Aorta (tissue), 5 donors: ENCODE data around the gene SDCCAG8. TPM values are rescaled to one million over a fixed set of nuclear protein-coding genes. Genes with fewer than 3 reads are reported as not detected.
A peak's percentile ranks its signal among the peaks of the same experiment; 100 is the strongest.

ENCODE experiments used
- ATAC-seq: fragments of 200-7000 bp; cut with Tn5 transposase; one replicate; pipeline ENCODE4 v1.9.1; 2022; ENCODE audit warnings: moderate library complexity; ENCODE audit not compliant: low FRiP score
- DNase-seq, 2 donors: peaks; one replicate each; pipeline ENCODE4 v3.0.0-alpha.2; 2020
- H3K27ac ChIP-seq, 2 donors: one replicate each; pipeline ENCODE4 v1.5.1; 2013; ENCODE audit warnings: low read length in 2 of 2, mild to moderate bottlenecking in 2 of 2, moderate library complexity in 2 of 2, control low read depth in 1 of 2, inconsistent platforms in 1 of 2, low read depth in 1 of 2
- H3K27me3 ChIP-seq, 2 donors: one replicate each; pipeline ENCODE4 v1.6.1; 2013; ENCODE audit warnings: control low read depth in 1 of 2, low read length in 1 of 2, mild to moderate bottlenecking in 1 of 2, moderate library complexity in 1 of 2; ENCODE audit not compliant: insufficient read depth in 2 of 2, control insufficient read depth in 1 of 2
- H3K36me3 ChIP-seq, 2 donors: one replicate each; pipeline ENCODE4 v1.6.1; 2013; ENCODE audit warnings: control low read depth in 1 of 2, low read length in 1 of 2, mild to moderate bottlenecking in 1 of 2; ENCODE audit not compliant: insufficient read depth in 2 of 2, control insufficient read depth in 1 of 2
- H3K4me1 ChIP-seq, 2 donors: one replicate each; pipeline ENCODE4 v1.6.1; 2013; ENCODE audit warnings: low read length in 2 of 2, control low read depth in 1 of 2, mild to moderate bottlenecking in 1 of 2, moderate library complexity in 1 of 2; ENCODE audit not compliant: insufficient read depth in 2 of 2, control insufficient read depth in 1 of 2
- H3K4me3 ChIP-seq, 2 donors: one replicate each; pipeline ENCODE4 v1.5.1; 2013; ENCODE audit warnings: low read length in 2 of 2, control low read depth in 1 of 2, mild to moderate bottlenecking in 1 of 2
- H3K9me3 ChIP-seq: one replicate; pipeline ENCODE4 v1.6.1; 2013; ENCODE audit warnings: mild to moderate bottlenecking, low read length; ENCODE audit not compliant: control insufficient read depth
- WGBS, 2 donors: extraction: QIAGEN DNeasy Blood & Tissue Kit; methylation state at CpG; one replicate each; pipeline ENCODE4 v1.1.7; 2013; 5-methylcytosine and 5-hydroxymethylcytosine counted together
- intact Hi-C, 2 donors: fragments of 100-400 bp; cut with DNase I; formaldehyde crosslinking; loops; one replicate each; pipeline versions ENCODE4 v1.14.2 to v1.15.0; 2022
- polyA plus RNA-seq, 2 donors: library from polyadenylated mRNA; stranded (reverse); fragments of 200-250 nt; gene quantifications; one replicate each; pipeline ENCODE4 v1.2.3, GENCODE V29; 2013
- total RNA-seq, 2 donors: library from RNA; stranded (reverse); fragmentation: NEBNext Ultra II Directional; extraction: Animal tissue kit (Norgen Biotek cat#: 25700); gene quantifications; one replicate each; pipeline ENCODE4 v1.2.1, GENCODE V29; 2021
- donor health status: healthy with polysubstance abuse.
- donor health status: Bipolar disorder and iron deficiency.
- donor health status: DM: no; HTN: no; CAD: no.
- donor health status: DM: no; HTN: no; CAD: no.
- donor health status: DM: yes; HTN: yes; CAD: no.

Gene SDCCAG8
- total and polyA plus RNA-seq, 4 donors, result 23.2 to 93.4 (median 32.1) TPM

- H3K4me1 ChIP-seq, result no peaks in the 10 kb centered on the region
- DNase-seq (no peak), ATAC-seq (no peak)
- H3K9me3 ChIP-seq, result no peaks in the 10 kb centered on the region
- whole genome bisulfite sequencing, 2 donors, result 92 to 93% methylated on average over 10 of the region's 10 CpGs
- no peaks in the 10 kb centered on the region for H3K27me3 ChIP-seq
- no peak overlapping the region for H3K27ac ChIP-seq
- H3K4me3 ChIP-seq, result no peak overlapping the region
- intact Hi-C loops, result no loop called here
- H3K36me3 ChIP-seq, result no peaks in the 10 kb centered on the region
These were observed 242.3 kb downstream of the SDCCAG8 start for GRCh38 chr1:243497939-243498681.

DNA sequence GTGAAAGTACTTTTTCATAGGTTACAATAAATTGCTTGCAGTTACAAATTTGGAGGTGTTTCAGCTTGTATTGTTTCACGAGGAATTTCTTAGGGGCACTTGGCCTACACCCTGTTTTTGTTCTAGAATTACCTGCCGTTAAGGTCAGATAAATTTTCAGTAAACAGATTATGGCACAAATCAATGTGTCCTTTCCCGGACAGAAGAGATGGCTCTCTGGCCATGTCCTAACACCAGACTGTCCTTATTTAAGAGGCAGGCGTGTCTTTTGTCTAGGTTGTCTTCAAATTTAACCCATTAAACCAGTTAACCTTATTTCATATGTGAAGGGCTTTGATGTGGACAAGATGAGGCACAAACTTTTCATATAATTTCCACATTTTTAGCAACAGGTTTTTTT, 243.4 kb downstream of the SDCCAG8 start:
- intact Hi-C loops, result no loop called here
- ATAC-seq (no peak), DNase-seq (no peak)
- Histone ChIP-seq H3K27ac (no peak overlapping the region), H3K4me3 (no peak overlapping the region), H3K9me3 (no peaks in the 10 kb centered on the region), H3K4me1 (no peaks in the 10 kb centered on the region), H3K27me3 (no peaks in the 10 kb centered on the region), H3K36me3 (peaks cover under 1 to 3% of the 10 kb centered on the region in 2 donors)
- WGBS, 2 donors, result 79% methylated on average over 4 of the region's 4 CpGs

GRCh38 chr1:243499711-243500110, 243.9 kb downstream of the SDCCAG8 start:
- H3K27me3 ChIP-seq, result no peaks in the 10 kb centered on the region
- no peaks in the 10 kb centered on the region for H3K9me3 ChIP-seq
- no peak overlapping the region for H3K27ac ChIP-seq
- H3K4me3 ChIP-seq, result no peak overlapping the region
- peaks cover 1 to 3% of the 10 kb centered on the region in 2 donors for H3K36me3 ChIP-seq
- H3K4me1 ChIP-seq, result no peaks in the 10 kb centered on the region
- no peak for DNase-seq
- no peak for ATAC-seq
- intact Hi-C loops, result no loop called here
- 94 to 95% methylated on average over 10 of the region's 10 CpGs for WGBS, 2 donors

- Histone ChIP-seq H3K9me3 (no peaks in the 10 kb centered on the region), H3K27ac (no peak overlapping the region), H3K27me3 (no peaks in the 10 kb centered on the region), H3K36me3 (peaks cover 1 to 3% of the 10 kb centered on the region in 2 donors), H3K4me3 (no peak overlapping the region), H3K4me1 (no peaks in the 10 kb centered on the region)
- 81 to 92% methylated on average over 5 of the region's 5 CpGs for WGBS, 2 donors
- DNase-seq, result no peak
- intact Hi-C loops, result no loop called here
- ATAC-seq, result no peak
These were observed 244.7 kb downstream of the SDCCAG8 start for GRCh38 chr1:243500512-243500911.

DNA sequence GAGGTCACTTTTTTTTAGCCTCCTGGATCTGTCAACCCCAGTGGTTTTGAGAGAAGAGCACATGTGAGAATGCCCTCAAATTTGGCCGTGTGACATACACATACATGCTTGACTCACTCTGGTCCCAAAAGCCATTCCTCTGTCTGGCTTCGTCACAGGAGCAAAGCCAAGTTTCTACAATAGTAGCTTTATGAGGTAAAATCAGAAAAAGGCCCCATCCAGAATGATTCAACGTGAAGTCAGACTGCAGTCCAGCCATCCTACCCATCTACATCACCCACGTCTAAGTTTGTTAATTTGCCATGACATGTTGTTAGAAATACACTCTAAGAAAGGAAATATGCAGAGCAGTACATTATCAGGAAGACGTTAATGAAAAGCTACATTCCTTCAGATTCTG, 245.2 kb downstream of the SDCCAG8 start:
- Histone ChIP-seq H3K36me3 (peaks cover 3 to 4% of the 10 kb centered on the region in 2 donors), H3K4me3 (no peak overlapping the region), H3K9me3 (no peaks in the 10 kb centered on the region), H3K27ac (peak overlapping the region in 1 of 2 donors; percentile 71), H3K27me3 (no peaks in the 10 kb centered on the region), H3K4me1 (no peaks in the 10 kb centered on the region)
- DNase-seq (no peak), ATAC-seq (no peak)
- WGBS, 2 donors, result 11 to 18% methylated on average over 5 of the region's 5 CpGs
- intact Hi-C loops, result no loop called here

- no peak for DNase-seq
- no peaks in the 10 kb centered on the region for H3K4me1 ChIP-seq
- peaks cover 3 to 5% of the 10 kb centered on the region in 2 donors for H3K36me3 ChIP-seq
- 88 to 93% methylated on average over 8 of the region's 8 CpGs for WGBS, 2 donors
- no peaks in the 10 kb centered on the region for H3K27me3 ChIP-seq
- no peaks in the 10 kb centered on the region for H3K9me3 ChIP-seq
- no peak overlapping the region for H3K27ac ChIP-seq
- intact Hi-C loops, result no loop called here
- no peak overlapping the region for H3K4me3 ChIP-seq
- no peak for ATAC-seq
These were observed 247.3 kb downstream of the SDCCAG8 start for GRCh38 chr1:243503155-243503554.

GRCh38 chr1:243505986-243506689, 250.3 kb downstream of the SDCCAG8 start:
- peaks cover 3 to 11% of the 10 kb centered on the region in 2 donors for H3K36me3 ChIP-seq
- peak; percentile 52 for ATAC-seq

GRCh38 chr1:243507001-243507671, 251.3 kb downstream of the SDCCAG8 start:
- H3K27me3 ChIP-seq, result no peaks in the 10 kb centered on the region
- H3K4me1 ChIP-seq, result no peaks in the 10 kb centered on the region
- intact Hi-C loops, result no loop called here
- peaks cover 6 to 11% of the 10 kb centered on the region in 2 donors for H3K36me3 ChIP-seq
- no peaks in the 10 kb centered on the region for H3K9me3 ChIP-seq
- 75 to 83% methylated on average over 5 of the region's 5 CpGs for WGBS, 2 donors
- H3K27ac ChIP-seq, result no peak overlapping the region
- ATAC-seq, result no peak
- DNase-seq, result no peak
- no peak overlapping the region for H3K4me3 ChIP-seq

More at GRCh38 chr1:243505986-243506689, 250.3 kb downstream of the SDCCAG8 start:
- H3K27ac ChIP-seq, result no peak overlapping the region
- no peaks in the 10 kb centered on the region for H3K27me3 ChIP-seq
- H3K4me1 ChIP-seq, result no peaks in the 10 kb centered on the region
- no peak overlapping the region for H3K4me3 ChIP-seq
- no peaks in the 10 kb centered on the region for H3K9me3 ChIP-seq
- DNase-seq, result no peak
- 84 to 87% methylated on average over 10 of the region's 10 CpGs for WGBS, 2 donors
- intact Hi-C loops, result no loop called here
